C4-2B (cell line): ENCODE results near the gene GRM4.

ENCODE experiments used
- CTCF ChIP-seq: fragments of 450-650 bp; conservative IDR thresholded peaks from 2 replicates; pipeline ENCODE4 v1.5.1; 2017; ENCODE audit warnings: mild to moderate bottlenecking
- ZFX ChIP-seq: fragments of 450-650 bp; IDR thresholded peaks from 2 replicates; pipeline ENCODE4 v1.6.1; 2017

GRCh38 chr6:34017106-34017805 lies 128.6 kb downstream of the GRM4 start:
- TF ChIP-seq CTCF (no peak), ZFX (no peak)
